Gastroesophageal sphincter (tissue), 3 donors: Measurements from ENCODE around the gene SNAPC3.

Experiments used
- POLR2A ChIP-seq, 2 donors: fragments of 450-650 bp; IDR thresholded peaks; one replicate each; pipeline ENCODE4 v1.6.1; 2017; ENCODE audit warnings: antibody characterized with exemption in 2 of 2, mild to moderate bottlenecking in 2 of 2, moderate library complexity in 1 of 2
- POLR2AphosphoS5 ChIP-seq: sonication (generic); formaldehyde crosslinking; IDR thresholded peaks from one replicate; pipeline ENCODE4 v1.6.1; 2017; ENCODE audit warnings: antibody characterized with exemption
- TF ChIP-seq, protein P1 (sequence below), 4 experiments: fragments of 200-600 bp in 2 of 4; fragments of 450-650 bp in 2 of 4; sonication (generic) in 1 of 4; IDR thresholded peaks; one replicate each; pipeline ENCODE4 v1.5.1; 2017 to 2019; ENCODE audit warnings: antibody characterized with exemption in 4 of 4, mild to moderate bottlenecking in 2 of 4, moderate library complexity in 2 of 4

DNA sequence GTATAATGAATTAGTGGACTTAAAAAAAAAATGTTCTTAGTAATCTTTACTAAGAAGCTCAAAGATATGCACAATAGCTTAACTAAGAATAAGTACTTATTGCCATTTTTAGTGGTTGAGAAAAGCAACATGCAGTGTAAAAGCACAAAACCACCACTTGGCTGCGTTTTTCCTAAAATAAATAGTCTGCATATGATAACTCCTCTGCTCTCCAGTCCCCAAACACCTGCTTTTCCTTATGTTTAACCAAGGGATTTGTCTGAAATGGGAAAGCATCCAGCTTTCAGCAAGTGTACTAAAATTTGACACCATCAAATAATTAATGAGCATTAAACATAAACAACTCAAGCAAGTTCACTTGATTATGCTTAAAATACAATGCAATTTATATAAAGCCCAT is 46.7 kb downstream of the SNAPC3 start:
- TF ChIP-seq POLR2AphosphoS5 (no peak), POLR2A (IDR thresholded peaks at IDR 0.05) (no peak)
- TF ChIP-seq, protein P1, sequence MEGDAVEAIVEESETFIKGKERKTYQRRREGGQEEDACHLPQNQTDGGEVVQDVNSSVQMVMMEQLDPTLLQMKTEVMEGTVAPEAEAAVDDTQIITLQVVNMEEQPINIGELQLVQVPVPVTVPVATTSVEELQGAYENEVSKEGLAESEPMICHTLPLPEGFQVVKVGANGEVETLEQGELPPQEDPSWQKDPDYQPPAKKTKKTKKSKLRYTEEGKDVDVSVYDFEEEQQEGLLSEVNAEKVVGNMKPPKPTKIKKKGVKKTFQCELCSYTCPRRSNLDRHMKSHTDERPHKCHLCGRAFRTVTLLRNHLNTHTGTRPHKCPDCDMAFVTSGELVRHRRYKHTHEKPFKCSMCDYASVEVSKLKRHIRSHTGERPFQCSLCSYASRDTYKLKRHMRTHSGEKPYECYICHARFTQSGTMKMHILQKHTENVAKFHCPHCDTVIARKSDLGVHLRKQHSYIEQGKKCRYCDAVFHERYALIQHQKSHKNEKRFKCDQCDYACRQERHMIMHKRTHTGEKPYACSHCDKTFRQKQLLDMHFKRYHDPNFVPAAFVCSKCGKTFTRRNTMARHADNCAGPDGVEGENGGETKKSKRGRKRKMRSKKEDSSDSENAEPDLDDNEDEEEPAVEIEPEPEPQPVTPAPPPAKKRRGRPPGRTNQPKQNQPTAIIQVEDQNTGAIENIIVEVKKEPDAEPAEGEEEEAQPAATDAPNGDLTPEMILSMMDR (IDR thresholded peaks at IDR 0.05): no peak
